Measurements from ENCODE around the gene ZNF503.

Gene ZNF503

GRCh38 chr10:75431180-75432111, 29.9 kb upstream of the ZNF503 start, which contains the start of gene LRMDA:
Gene LRMDA, plus strand, starts transcription at chr10:75431624.
- no peak for DNase-seq

GRCh38 chr10:75430000-75430763, 28.6 kb upstream of the ZNF503 start:
- DNase-seq, result no peak

DNA sequence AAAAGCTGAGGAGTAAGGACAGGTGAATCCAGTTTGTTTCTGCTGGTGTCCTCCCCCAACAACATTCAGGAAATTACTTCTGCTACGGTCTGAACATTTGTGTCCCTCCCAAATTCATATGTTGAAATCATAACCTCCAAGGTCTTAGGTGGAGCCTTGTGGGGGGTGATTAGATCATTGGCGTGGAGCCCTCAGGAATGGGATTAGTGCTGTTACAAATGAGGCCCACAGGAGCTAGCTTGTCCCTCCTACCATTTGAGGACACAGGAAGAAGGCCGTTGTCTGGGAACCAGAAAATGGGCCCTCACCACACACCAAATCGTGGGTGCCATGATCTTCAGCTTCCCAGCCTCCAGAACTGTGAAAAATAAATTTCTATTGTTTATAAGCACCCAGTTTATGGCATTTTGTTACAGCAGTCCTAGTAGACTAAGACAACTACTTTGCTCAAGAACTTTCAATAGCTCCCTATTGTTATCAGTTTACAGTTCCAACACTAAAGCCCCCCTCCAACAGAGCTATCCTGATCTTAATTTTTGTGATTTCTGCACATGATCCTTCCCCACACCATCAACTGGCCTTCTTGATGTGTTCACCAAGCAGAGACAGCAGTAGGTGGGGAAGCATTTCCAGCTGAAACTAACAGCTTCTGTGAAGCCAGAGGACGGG, 27.7 kb upstream of the ZNF503 start:
- no peak for DNase-seq

GRCh38 chr10:75428434-75429158, 27.0 kb upstream of the ZNF503 start:
- DNase-seq, result no peak

- no peak for DNase-seq
These were observed 26.4 kb upstream of the ZNF503 start for GRCh38 chr10:75427951-75428350.

- DNase-seq, result no peak
These were observed 25.3 kb upstream of the ZNF503 start for GRCh38 chr10:75426880-75427279.

DNA sequence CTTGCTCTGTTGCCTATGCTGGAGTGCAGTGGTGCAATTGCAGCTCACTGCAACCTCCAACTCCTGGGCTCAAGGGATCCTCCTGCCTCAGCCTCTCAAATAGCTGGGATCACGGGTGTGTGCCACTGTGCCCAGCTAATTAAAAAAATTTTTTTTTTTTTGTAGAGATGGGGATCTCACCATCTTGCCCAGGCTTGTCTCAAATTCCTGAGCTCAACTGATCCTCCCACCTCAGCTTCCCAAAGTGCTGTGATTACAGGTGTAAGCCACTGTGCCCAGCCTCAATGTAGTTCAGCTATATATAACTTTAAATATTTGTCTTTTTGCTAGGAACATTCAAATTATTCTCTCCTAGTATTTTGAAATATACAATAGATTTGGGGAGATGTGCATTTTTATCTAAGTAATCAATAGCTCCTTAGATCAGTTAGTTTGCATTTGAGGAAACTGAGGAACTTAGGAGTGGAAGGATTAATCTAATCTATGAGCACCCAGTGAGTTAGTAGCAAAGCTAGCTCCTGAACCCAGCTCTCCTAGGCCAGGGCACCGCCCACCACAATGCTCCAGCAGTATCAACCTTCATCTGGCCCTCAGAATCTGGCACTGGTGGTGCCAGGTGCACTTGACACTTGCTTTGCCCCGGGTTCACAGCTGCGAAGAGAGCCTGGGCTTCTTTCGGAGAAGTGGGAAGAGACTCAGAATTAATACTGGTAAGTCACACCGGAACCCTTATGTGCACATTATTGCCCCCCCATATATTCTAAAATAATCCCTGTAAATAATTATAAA, 23.9 kb upstream of the ZNF503 start:
- no peak for DNase-seq

DNA sequence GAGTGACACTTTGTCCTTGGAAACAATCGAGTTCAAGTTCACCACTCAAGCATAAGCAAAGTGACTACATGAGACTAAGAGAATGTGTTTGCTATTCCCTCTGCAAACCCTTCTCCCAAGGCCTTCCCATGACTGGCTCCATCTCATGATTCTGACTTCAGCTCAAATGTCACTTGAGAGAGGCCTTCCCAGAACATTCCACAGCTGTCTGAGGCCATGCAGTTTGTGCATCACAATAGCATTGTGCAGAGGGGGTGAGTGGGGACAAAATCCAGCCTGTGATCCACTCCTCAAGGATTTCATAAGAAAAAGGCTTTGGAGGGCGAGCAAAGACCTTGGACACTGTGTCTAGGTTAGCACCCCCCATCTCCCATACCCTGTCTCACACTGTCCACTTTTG, 23.0 kb upstream of the ZNF503 start:
- DNase-seq, result no peak

DNA sequence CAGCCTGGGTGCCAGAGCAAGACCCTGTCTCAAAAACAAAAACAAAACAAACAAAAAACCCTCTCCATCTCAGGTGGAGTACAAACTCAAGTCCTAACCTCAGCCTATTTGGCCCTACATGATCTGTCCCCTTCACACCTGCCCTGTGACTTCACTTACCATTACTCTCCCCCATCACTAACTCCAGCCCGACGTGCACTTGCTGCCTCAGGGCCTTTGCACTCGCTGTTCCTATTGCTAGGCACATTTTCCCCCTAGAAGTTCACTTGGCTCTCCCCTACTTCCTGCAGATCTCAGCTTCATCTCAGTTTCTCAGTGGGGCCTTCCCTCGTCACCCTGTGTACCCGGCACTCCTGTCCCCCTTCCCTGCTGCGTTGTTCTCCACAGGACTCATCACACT, 21.3 kb upstream of the ZNF503 start:
- no peak for DNase-seq

DNA sequence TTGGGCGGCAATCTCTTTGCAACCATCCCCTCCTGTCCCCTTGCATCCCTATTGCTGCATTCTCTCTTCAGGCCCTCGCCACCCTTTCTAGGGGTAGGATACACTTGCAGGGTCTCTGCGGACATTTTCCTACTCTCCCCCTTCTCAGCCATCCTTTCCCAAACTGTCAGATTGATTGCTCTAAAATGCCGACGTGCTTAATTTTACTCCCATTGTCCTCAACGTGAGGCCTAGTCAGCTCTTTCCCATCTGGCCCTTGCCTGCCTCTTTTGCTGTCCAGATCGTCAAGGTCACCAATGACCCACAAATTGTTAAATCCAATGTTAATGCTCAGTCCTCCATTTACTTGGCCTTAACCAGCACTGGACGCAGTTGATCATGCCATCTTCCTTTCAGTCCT, 17.1 kb upstream of the ZNF503 start:
- DNase-seq, result no peak

- no peak for DNase-seq
These were observed 16.7 kb upstream of the ZNF503 start for GRCh38 chr10:75418293-75418692.

DNA sequence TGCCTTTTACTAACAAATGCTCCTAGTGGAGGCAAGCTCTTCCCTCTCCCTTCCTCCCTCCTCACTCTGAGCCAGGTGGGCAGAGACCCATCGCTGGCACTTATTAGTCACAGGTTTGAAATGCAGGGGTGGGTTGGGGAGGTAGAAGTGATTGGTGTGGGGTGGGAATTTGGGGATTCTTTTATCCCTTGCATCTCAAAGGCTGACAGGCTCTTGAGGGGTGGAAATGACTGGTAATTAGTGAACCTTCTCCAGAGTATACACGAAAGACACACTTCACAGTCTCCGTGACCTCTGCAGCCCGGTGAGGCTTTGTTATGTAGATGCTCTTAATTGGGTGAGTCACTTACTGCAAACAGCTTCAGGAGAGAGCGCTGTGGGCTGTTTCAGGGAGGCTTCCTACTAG, 16.0 kb upstream of the ZNF503 start:
- no peak for DNase-seq

GRCh38 chr10:75414527-75414926, 13.0 kb upstream of the ZNF503 start:
- DNase-seq, result no peak

- DNase-seq, result no peak
These were observed 8.8 kb upstream of the ZNF503 start for GRCh38 chr10:75410132-75411005.

GRCh38 chr10:75408911-75409885, 7.6 kb upstream of the ZNF503 start:
- DNase-seq, result peak; percentile 17

DNA sequence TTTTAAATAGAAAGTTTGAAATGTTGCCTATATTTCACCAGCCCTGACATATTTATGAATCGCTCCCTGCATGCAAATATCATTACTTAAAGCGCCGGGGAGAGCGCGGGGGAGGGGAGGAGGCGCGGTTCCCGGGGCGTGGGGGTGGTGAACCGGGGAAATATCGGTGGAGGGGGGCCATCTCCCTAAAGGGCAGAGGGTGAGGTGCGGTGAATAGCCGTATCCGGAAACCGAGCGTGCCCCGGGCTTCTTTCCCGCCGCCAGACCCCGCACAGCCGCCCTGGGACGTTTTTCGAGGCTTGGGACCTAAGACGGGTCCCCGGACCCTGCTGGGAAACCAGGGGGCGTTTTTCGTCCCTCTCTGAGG, 6.9 kb upstream of the ZNF503 start:
- no peak for DNase-seq

- DNase-seq, result no peak
These were observed 6.3 kb upstream of the ZNF503 start for GRCh38 chr10:75407713-75408508.

DNA sequence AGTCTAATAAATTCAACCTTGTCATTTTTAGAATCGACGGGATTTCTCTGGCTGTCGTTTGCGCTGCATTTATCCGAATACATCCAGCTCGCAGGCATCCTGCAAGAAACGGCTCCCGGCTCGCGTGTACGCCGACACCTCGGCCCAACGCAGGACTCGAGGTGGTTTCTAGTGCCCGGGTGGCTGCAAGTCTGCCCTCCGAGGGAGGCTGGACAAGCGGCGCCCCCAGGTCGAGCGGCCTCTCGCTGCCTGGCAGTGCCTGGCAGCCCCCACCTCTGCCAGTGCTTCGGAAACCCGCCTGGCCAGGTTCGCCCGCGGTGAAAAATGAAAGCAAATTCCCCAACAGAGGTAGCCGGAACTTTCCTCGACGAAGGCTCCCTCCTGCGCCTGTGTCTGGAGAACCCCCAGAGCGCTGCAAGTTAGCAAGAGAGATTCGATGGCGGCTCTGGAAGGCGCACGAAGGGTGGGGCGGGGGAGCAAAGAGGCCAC, 5.7 kb upstream of the ZNF503 start:
- DNase-seq, result no peak
